H1 (cell line): ENCODE data around the gene OTOGL. TPM values are rescaled to one million over a fixed set of nuclear protein-coding genes. Genes with fewer than 3 reads are reported as not detected.

Experiments used
- CTCF ChIA-PET: fragments of 300-600 bp; sonication (Branson Sonifier 250); formaldehyde crosslinking; loops from one replicate; lab custom pipeline; 2021; ENCODE audit not compliant: partially characterized antibody; lab: Charles Lee
- POLR2A ChIA-PET: fragments of 300-600 bp; sonication (Branson Sonifier 250); formaldehyde crosslinking; loops from one replicate; lab custom pipeline; 2021; ENCODE audit warnings: inconsistent platforms; ENCODE audit not compliant: partially characterized antibody; lab: Charles Lee
- DNase-seq, 2 experiments: peaks; one replicate each; pipeline versions ENCODE4 v3.0.0 to v3.0.0-alpha.2; 2010 to 2022; ENCODE audit warnings: low spot score in 2 of 2, low read depth in 1 of 2, mixed read lengths in 1 of 2
- FAIRE-seq: peaks from 2 replicates; lab custom pipeline; 2011; peaks lifted over from hg19 to GRCh38; lab: Jason Lieb, UNC
- H2AFZ ChIP-seq: 2 replicates; pipeline ENCODE4 v1.8.1; 2012; ENCODE audit warnings: low read length, inconsistent platforms
- H2AK5ac ChIP-seq: 2 replicates; pipeline ENCODE4 v1.6.1; 2013; ENCODE audit warnings: low read depth, low read length
- H2BK120ac ChIP-seq: replicated peaks from 2 replicates; pipeline ENCODE3; 2013; ENCODE audit warnings: low read depth, low read length, inconsistent platforms
- H2BK12ac ChIP-seq: 2 replicates; pipeline ENCODE4 v1.6.1; 2013; ENCODE audit warnings: low read depth, low read length
- H2BK15ac ChIP-seq: 2 replicates; pipeline ENCODE4 v1.6.1; 2013; ENCODE audit warnings: low read length
- H2BK20ac ChIP-seq: 2 replicates; pipeline ENCODE4 v1.6.1; 2013; ENCODE audit warnings: low read length
- H2BK5ac ChIP-seq: 2 replicates; pipeline ENCODE4 v1.6.1; 2013; ENCODE audit warnings: low read depth, low read length
- H3K14ac ChIP-seq: 2 replicates; pipeline ENCODE4 v1.6.1; 2013; ENCODE audit warnings: inconsistent platforms; ENCODE audit not compliant: insufficient read length
- H3K18ac ChIP-seq: 2 replicates; pipeline ENCODE4 v1.6.1; 2013; ENCODE audit warnings: low read length; ENCODE audit errors: extremely low read depth
- H3K23ac ChIP-seq: 2 replicates; pipeline ENCODE4 v1.6.1; 2013; ENCODE audit warnings: inconsistent platforms; ENCODE audit not compliant: insufficient read length
- H3K23me2 ChIP-seq: 2 replicates; pipeline ENCODE4 v1.6.1; 2013; ENCODE audit warnings: low read depth, low read length
- H3K27ac ChIP-seq: 2 replicates; pipeline ENCODE4 v1.6.1; 2011; ENCODE audit warnings: low read depth, low read length, inconsistent platforms
- H3K27me3 ChIP-seq, 4 experiments: replicated peaks in 1 of 4; 1 replicate in 1 of 4; 2 replicates in 3 of 4; pipeline versions ENCODE4 v1.6.1 to v1.8.1; 2011 to 2013; ENCODE audit warnings: low read length in 3 of 4, mild to moderate bottlenecking in 3 of 4, inconsistent platforms in 2 of 4, mixed read lengths in 2 of 4, moderate library complexity in 1 of 4; ENCODE audit not compliant: control insufficient read depth in 3 of 4, insufficient read depth in 3 of 4; ENCODE audit errors: extremely low read depth in 1 of 4
- H3K36me3 ChIP-seq, 4 experiments: 2 replicates each; pipeline versions ENCODE4 v1.6.1 to v1.8.1; 2011 to 2013; ENCODE audit warnings: mild to moderate bottlenecking in 4 of 4, low read length in 3 of 4, moderate library complexity in 2 of 4, control low read depth in 1 of 4, inconsistent platforms in 1 of 4; ENCODE audit not compliant: insufficient read depth in 4 of 4, control insufficient read depth in 2 of 4
- H3K4ac ChIP-seq: replicated peaks from 2 replicates; pipeline ENCODE3; 2013; ENCODE audit warnings: low read length, low read depth, mixed read lengths, inconsistent platforms; ENCODE audit not compliant: insufficient read length
- H3K4me1 ChIP-seq, 4 experiments: replicated peaks in 1 of 4; 1 replicate in 1 of 4; 2 replicates in 3 of 4; pipeline versions ENCODE4 v1.6.1 to v1.8.1; 2011 to 2013; ENCODE audit warnings: low read length in 3 of 4, inconsistent platforms in 2 of 4, mixed read lengths in 1 of 4; ENCODE audit not compliant: insufficient read depth in 4 of 4, control insufficient read depth in 3 of 4
- H3K4me2 ChIP-seq, 2 experiments: 2 replicates each; pipeline versions ENCODE4 v1.6.1 to v1.8.1; 2011 to 2013; ENCODE audit warnings: low read depth in 2 of 2, low read length in 2 of 2, control low read depth in 1 of 2, inconsistent platforms in 1 of 2, mild to moderate bottlenecking in 1 of 2; ENCODE audit not compliant: insufficient read depth in 1 of 2
- H3K4me3 ChIP-seq, 4 experiments: fragments of 200-600, 300-600 bp in 1 of 4; sonication (generic), shearing (Covaris generic), sonication (Bioruptor Twin) in 1 of 4; 2 replicates each; pipeline versions ENCODE4 v1.5.1 to v1.8.1; 2011 to 2016; ENCODE audit warnings: low read length in 4 of 4, low read depth in 3 of 4, control low read depth in 2 of 4, inconsistent platforms in 2 of 4, mild to moderate bottlenecking in 2 of 4, mixed read lengths in 1 of 4, moderate library complexity in 1 of 4; ENCODE audit not compliant: insufficient read depth in 2 of 4; ENCODE audit errors: extremely low read depth in 1 of 4
- H3K56ac ChIP-seq: replicated peaks from 2 replicates; pipeline ENCODE3; 2013; ENCODE audit warnings: low read depth, mild to moderate bottlenecking, mixed read lengths, low read length, inconsistent platforms; ENCODE audit not compliant: insufficient read length
- H3K79me1 ChIP-seq: 2 replicates; pipeline ENCODE4 v1.6.1; 2013; ENCODE audit warnings: low read depth, low read length, control low read depth
- H3K79me2 ChIP-seq, 2 experiments: 2 replicates each; pipeline versions ENCODE4 v1.6.1 to v1.8.1; 2012 to 2013; ENCODE audit warnings: low read length in 2 of 2, mild to moderate bottlenecking in 2 of 2, inconsistent platforms in 1 of 2; ENCODE audit not compliant: insufficient read depth in 2 of 2, control insufficient read depth in 1 of 2
- H3K9ac ChIP-seq, 4 experiments: replicated peaks in 1 of 4; 1 replicate in 1 of 4; 2 replicates in 3 of 4; pipeline versions ENCODE4 v1.6.1 to v1.8.1; 2011 to 2013; ENCODE audit warnings: low read depth in 3 of 4, low read length in 3 of 4, control low read depth in 2 of 4, mild to moderate bottlenecking in 2 of 4, moderate library complexity in 2 of 4, inconsistent platforms in 1 of 4; ENCODE audit errors: extremely low read depth in 1 of 4
- H3K9me3 ChIP-seq, 2 experiments: 2 replicates each; pipeline versions ENCODE4 v1.6.1 to v1.8.1; 2012 to 2013; ENCODE audit warnings: mild to moderate bottlenecking in 2 of 2, moderate library complexity in 2 of 2, control low read depth in 1 of 2, inconsistent platforms in 1 of 2, low read depth in 1 of 2, low read length in 1 of 2, mixed read lengths in 1 of 2; ENCODE audit not compliant: insufficient read depth in 2 of 2
- H4K20me1 ChIP-seq, 2 experiments: replicated peaks in 1 of 2; 2 replicates each; pipeline versions ENCODE3 to v1.8.1; 2011 to 2013; ENCODE audit warnings: inconsistent platforms in 2 of 2, low read length in 2 of 2, mild to moderate bottlenecking in 1 of 2; ENCODE audit not compliant: insufficient read depth in 2 of 2, control insufficient read depth in 1 of 2
- H4K5ac ChIP-seq: 2 replicates; pipeline ENCODE4 v1.6.1; 2013; ENCODE audit warnings: low read length, low read depth, mixed read lengths, inconsistent platforms; ENCODE audit not compliant: insufficient read length
- H4K8ac ChIP-seq: 2 replicates; pipeline ENCODE4 v1.8.0; 2013; ENCODE audit warnings: mild to moderate bottlenecking, moderate library complexity, low read length, inconsistent platforms; ENCODE audit not compliant: insufficient read depth; ENCODE audit errors: extremely low read depth
- H4K91ac ChIP-seq: replicated peaks from 2 replicates; pipeline ENCODE3; 2013; ENCODE audit warnings: low read length, mixed read lengths, inconsistent platforms; ENCODE audit not compliant: insufficient read length
- CEBPB ChIP-seq: IDR thresholded peaks from 2 replicates; pipeline ENCODE4 v1.6.1; 2012; ENCODE audit warnings: low read depth, low read length
- CTCF ChIP-seq, 3 experiments: IDR thresholded peaks; 1 replicate in 2 of 3; 2 replicates in 1 of 3; pipeline versions ENCODE4 v1.5.1 to v1.6.1; 2011; ENCODE audit warnings: low read length in 3 of 3, mild to moderate bottlenecking in 3 of 3, inconsistent platforms in 2 of 3, low read depth in 1 of 3, moderate library complexity in 1 of 3; ENCODE audit not compliant: insufficient read depth in 1 of 3; ENCODE audit errors: control extremely low read depth in 1 of 3
- EGR1 ChIP-seq: IDR thresholded peaks from 2 replicates; pipeline ENCODE4 v1.6.1; 2011; ENCODE audit warnings: low read depth, low read length, borderline replicate concordance
- HDAC6 ChIP-seq: IDR thresholded peaks from one replicate; pipeline ENCODE4 v1.7.1; 2012; ENCODE audit warnings: low read depth, mild to moderate bottlenecking, inconsistent platforms, low read length, moderate library complexity
- JUN ChIP-seq: IDR thresholded peaks from 2 replicates; pipeline ENCODE4 v1.6.1; 2011; ENCODE audit warnings: low read depth, mild to moderate bottlenecking, improper control_type of control experiment, low read length
- PHF8 ChIP-seq: fragments of 200-600 bp; sonication (generic); conservative IDR thresholded peaks from 2 replicates; pipeline ENCODE4 v1.7.1; 2012; ENCODE audit warnings: low read depth, mild to moderate bottlenecking, inconsistent platforms, low read length, moderate library complexity
- POLR2A ChIP-seq, 2 experiments: IDR thresholded peaks; 1 replicate in 1 of 2; 2 replicates in 1 of 2; pipeline ENCODE4 v1.6.1; 2011; ENCODE audit warnings: low read depth in 2 of 2, low read length in 2 of 2, mild to moderate bottlenecking in 2 of 2; ENCODE audit errors: control extremely low read depth in 1 of 2
- POLR2AphosphoS5 ChIP-seq: IDR thresholded peaks from 2 replicates; pipeline ENCODE4 v1.6.1; 2011; ENCODE audit warnings: low read depth, low read length
- RBBP5 ChIP-seq: IDR thresholded peaks from 2 replicates; pipeline ENCODE4 v1.7.1; 2012; ENCODE audit warnings: low read depth, mild to moderate bottlenecking, inconsistent platforms, low read length, moderate library complexity, borderline replicate concordance
- SP1 ChIP-seq: IDR thresholded peaks from 2 replicates; pipeline ENCODE4 v1.6.1; 2011; ENCODE audit warnings: low read depth, low read length
- SP2 ChIP-seq: IDR thresholded peaks from 2 replicates; pipeline ENCODE4 v1.6.1; 2012; ENCODE audit warnings: mild to moderate bottlenecking, low read length, inconsistent platforms
- WGBS, 2 experiments: shearing (Covaris generic) in 1 of 2; methylation state at CpG; one replicate each; pipeline versions ENCODE4 v1.1.6 to v1.1.7; 2013 to 2015; ENCODE audit warnings: low lambda C conversion rate in 2 of 2, mixed read lengths in 2 of 2, inconsistent platforms in 1 of 2, low coverage in 1 of 2, missing lambda C conversion rate in 1 of 2; ENCODE audit not compliant: insufficient replicate concordance in 2 of 2, insufficient coverage in 1 of 2, insufficient read length in 1 of 2; ENCODE audit errors: extremely low coverage in 1 of 2, missing lambda C conversion rate in 1 of 2; 5-methylcytosine and 5-hydroxymethylcytosine counted together
- polyA plus RNA-seq, 7 experiments: library from polyadenylated mRNA; depleted of rRNA in 3 of 7; stranded (reverse) in 5 of 7; unstranded in 2 of 7; fragments of >200 nt in 5 of 7; fragments of 200-250 nt in 2 of 7; gene quantifications; 1 replicate in 5 of 7; 2 replicates in 1 of 7; 4 replicates in 1 of 7; pipeline versions ENCODE4 v1.2.1 to v1.2.3, GENCODE V29; 2011 to 2013; ENCODE audit warnings: missing spikeins in 2 of 7, mixed read lengths in 2 of 7
- total RNA-seq: library from RNA; stranded (reverse); fragmentation: NEBNext Ultra II Directional; extraction: Animal tissue kit (Norgen Biotek cat#: 25700); gene quantifications from 2 replicates; pipeline ENCODE4 v1.2.1, GENCODE V29; 2021

OTOGL gene
- total and polyA plus RNA-seq, 2 of the 8 experiments (the other 6 are each of a cell fraction or from before 2014, with no cell fraction given) = 0.12 to 0.17 TPM

- Histone ChIP-seq H2BK120ac (no peak overlapping the region), H3K14ac (no peak overlapping the region), H2BK5ac (no peak overlapping the region), H2AK5ac (no peak overlapping the region), H3K4me3 (no peak overlapping the region), H3K27ac (no peak overlapping the region), H3K18ac (no peak overlapping the region), H3K23ac (no peak overlapping the region), H3K56ac (no peak overlapping the region), H3K27me3 (no peaks in the 10 kb centered on the region), H3K4me2 (no peak overlapping the region), H2BK12ac (no peak overlapping the region), H3K4me1 (no peaks in the 10 kb centered on the region), H4K8ac (no peak overlapping the region), H3K79me1 (no peaks in the 10 kb centered on the region), H3K36me3 (no peaks in the 10 kb centered on the region; a peak in 1 of 8 replicates), H3K79me2 (no peaks in the 10 kb centered on the region), H4K20me1 (no peaks in the 10 kb centered on the region), H4K91ac (no peak overlapping the region), H3K23me2 (no peaks in the 10 kb centered on the region; the same call in 1 of the 2 replicates), H2AFZ (no peak overlapping the region), H4K5ac (no peak overlapping the region), H3K9me3 (no peaks in the 10 kb centered on the region), H2BK20ac (no peak overlapping the region), H2BK15ac (no peak overlapping the region), H3K9ac (no peak overlapping the region), H3K4ac (no peak overlapping the region)
- 90% methylated on average over 4 of the region's 4 CpGs; no CpG with 5 or more reads in 1 of the 2 experiments for WGBS, 2 experiments
- FAIRE-seq (no peak), DNase-seq (no peak)
- CTCF ChIA-PET = interaction anchor here (1.6 kb wide), 1 partner anchor 256 kb away, joined by 5 read pairs; no protein-coding TSS in a partner anchor
- POLR2A ChIA-PET = no interaction called here
- no peak for TF ChIP-seq SP1
- no peak for TF ChIP-seq POLR2AphosphoS5
- no peak for TF ChIP-seq JUN
- no peak for TF ChIP-seq HDAC6
- no peak for TF ChIP-seq POLR2A (IDR thresholded peaks at IDR 0.05; ENCODE audit: control extremely low read depth in 1 of 2, low read depth in 2 of 2, low read length in 2 of 2)
- TF ChIP-seq EGR1 = no peak
- TF ChIP-seq SP2 = no peak
- TF ChIP-seq RBBP5 = no peak
- no peak for TF ChIP-seq CEBPB
- no peak for TF ChIP-seq CTCF (IDR thresholded peaks at IDR 0.05; ENCODE audit: control extremely low read depth in 1 of 3, insufficient read depth in 1 of 3, low read depth in 1 of 3, low read length in 3 of 3)
- no peak for TF ChIP-seq PHF8
Observed at GRCh38 chr12:80377140-80377794, 277.9 kb downstream of the OTOGL start.
